ENCODE measurements around the gene C16orf74. TPM values are rescaled to one million over a fixed set of nuclear protein-coding genes. Genes with fewer than 3 reads are reported as not detected.
A peak's percentile ranks its signal among the peaks of the same experiment; 100 is the strongest.

The C16orf74 gene
- total and polyA plus RNA-seq, 2 donors (not counting 1 experiment from before 2014, with no cell fraction given), result 73.0 to 83.3 TPM

DNA sequence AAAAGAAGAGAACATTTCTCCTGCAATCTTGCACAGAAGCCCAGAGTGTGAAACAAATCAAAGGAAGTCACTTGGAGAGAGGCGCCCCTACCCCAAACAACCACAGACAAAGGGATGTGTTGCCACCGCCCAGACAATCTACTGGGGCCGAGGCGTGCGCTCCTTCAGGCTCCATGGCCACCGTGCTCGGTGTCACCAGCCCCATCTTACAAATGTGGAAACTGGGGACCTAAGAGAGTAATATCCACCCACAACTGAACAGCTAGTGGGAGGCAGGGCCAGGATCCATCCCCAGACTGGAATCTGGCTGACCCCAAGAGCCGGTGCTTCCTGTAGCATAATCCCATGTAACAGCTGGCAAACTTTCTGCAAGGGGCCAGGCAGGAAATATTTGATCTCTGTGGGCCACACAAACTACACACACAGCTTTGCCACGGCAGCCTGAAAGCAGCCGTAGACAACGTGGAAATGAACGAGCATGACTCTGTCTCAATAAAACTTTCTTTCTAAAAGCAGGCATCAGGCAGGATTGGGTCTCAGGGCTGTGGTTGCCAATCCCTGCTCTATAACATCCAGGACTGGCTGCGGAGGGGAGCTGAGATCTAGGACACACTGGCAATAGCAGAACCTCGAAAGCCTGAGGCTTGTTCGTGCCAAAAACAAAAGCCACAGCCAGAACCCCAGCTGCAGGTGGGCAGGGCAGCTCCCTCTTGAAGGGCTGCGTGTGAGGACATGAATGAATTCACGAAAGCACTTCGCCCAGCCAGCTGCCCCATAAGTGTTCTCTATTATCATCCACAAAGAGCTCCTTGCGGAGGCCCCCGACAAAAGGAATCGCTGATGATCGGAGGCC lies 35.5 kb downstream of the C16orf74 start:
- Histone ChIP-seq H3K27ac (ENCODE audit: low read length in 2 of 2) (no peak overlapping the region), H3K27me3 (replicated peaks in 1 of 4; ENCODE audit: control extremely low read depth in 1 of 4, control insufficient read depth in 3 of 4, insufficient read depth in 4 of 4, low read length in 3 of 4) (no peaks in the 10 kb centered on the region), H3K4me1 (ENCODE audit: control insufficient read depth in 2 of 2, insufficient read depth in 2 of 2, low read length in 2 of 2) (peaks cover 7 to 34% of the 10 kb centered on the region in 2 donors), H3K79me2 (ENCODE audit: control insufficient read depth, insufficient read depth, low read length) (peaks cover 39% of the 10 kb centered on the region), H2AFZ (ENCODE audit: insufficient read depth, low read depth, low read length, poor library complexity, severe bottlenecking) (no peak overlapping the region), H3K36me3 (replicated peaks in 1 of 2; ENCODE audit: control extremely low read depth in 1 of 2, control insufficient read depth in 1 of 2, extremely low read depth in 1 of 2, insufficient read depth in 2 of 2, low read length in 1 of 2) (peaks cover 1 to 28% of the 10 kb centered on the region in 2 experiments), H3K9ac (ENCODE audit: low read length) (no peak overlapping the region), H3K9me3 (ENCODE audit: control extremely low read depth in 1 of 3, control insufficient read depth in 2 of 3, insufficient read depth in 1 of 3, low read length in 2 of 3) (peaks cover 0 to 17% (median 6%) of the 10 kb centered on the region in 3 donors), H3K4me2 (replicated peaks; ENCODE audit: low read depth, low read length, poor library complexity, severe bottlenecking) (no peak overlapping the region), H3K4me3 (ENCODE audit: control extremely low read depth in 1 of 5, extremely low read depth in 1 of 5, insufficient read depth in 1 of 5, low read depth in 2 of 5, low read length in 4 of 5) (no peak overlapping the region), H4K20me1 (ENCODE audit: control insufficient read depth, insufficient read depth, low read length, poor library complexity, severe bottlenecking) (peaks cover 77% of the 10 kb centered on the region)
- intact Hi-C loops (cut with micrococcal nuclease), result no loop called here
- DNase-seq (no peak), ATAC-seq (ENCODE audit: low read depth) (no peak)
- WGBS (ENCODE audit: insufficient coverage), result 39% methylated on average over 21 of the region's 22 CpGs
- Mint-ChIP-seq H3K27me3 (no peaks in the 10 kb centered on the region), H3K27ac (peak overlapping the region; percentile 22), H3K4me1 (peaks cover 27% of the 10 kb centered on the region), H3K9me3 (ENCODE audit: insufficient read depth) (peaks cover 3% of the 10 kb centered on the region), H3K4me3 (no peak overlapping the region)
- POLR2A ChIA-PET, result interaction anchor here (0.6 to 0.7 kb wide), 2 partner anchors 29 to 293 kb away, joined by 4 to 8 read pairs; no protein-coding TSS in a partner anchor
- CTCF ChIA-PET, result interaction anchor here (0.7 to 5.8 kb wide), 7 partner anchors 11 to 414 kb away, joined by 3 to 77 read pairs (median 4); no protein-coding TSS in a partner anchor
- no peak for TF ChIP-seq EZH2 (IDR thresholded peaks at IDR 0.05; ENCODE audit: borderline replicate concordance, insufficient read depth, low read depth, low read length, poor library complexity, severe bottlenecking)
- TF ChIP-seq, protein P1, sequence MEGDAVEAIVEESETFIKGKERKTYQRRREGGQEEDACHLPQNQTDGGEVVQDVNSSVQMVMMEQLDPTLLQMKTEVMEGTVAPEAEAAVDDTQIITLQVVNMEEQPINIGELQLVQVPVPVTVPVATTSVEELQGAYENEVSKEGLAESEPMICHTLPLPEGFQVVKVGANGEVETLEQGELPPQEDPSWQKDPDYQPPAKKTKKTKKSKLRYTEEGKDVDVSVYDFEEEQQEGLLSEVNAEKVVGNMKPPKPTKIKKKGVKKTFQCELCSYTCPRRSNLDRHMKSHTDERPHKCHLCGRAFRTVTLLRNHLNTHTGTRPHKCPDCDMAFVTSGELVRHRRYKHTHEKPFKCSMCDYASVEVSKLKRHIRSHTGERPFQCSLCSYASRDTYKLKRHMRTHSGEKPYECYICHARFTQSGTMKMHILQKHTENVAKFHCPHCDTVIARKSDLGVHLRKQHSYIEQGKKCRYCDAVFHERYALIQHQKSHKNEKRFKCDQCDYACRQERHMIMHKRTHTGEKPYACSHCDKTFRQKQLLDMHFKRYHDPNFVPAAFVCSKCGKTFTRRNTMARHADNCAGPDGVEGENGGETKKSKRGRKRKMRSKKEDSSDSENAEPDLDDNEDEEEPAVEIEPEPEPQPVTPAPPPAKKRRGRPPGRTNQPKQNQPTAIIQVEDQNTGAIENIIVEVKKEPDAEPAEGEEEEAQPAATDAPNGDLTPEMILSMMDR (IDR thresholded peaks at IDR 0.05), result no peak

DNA sequence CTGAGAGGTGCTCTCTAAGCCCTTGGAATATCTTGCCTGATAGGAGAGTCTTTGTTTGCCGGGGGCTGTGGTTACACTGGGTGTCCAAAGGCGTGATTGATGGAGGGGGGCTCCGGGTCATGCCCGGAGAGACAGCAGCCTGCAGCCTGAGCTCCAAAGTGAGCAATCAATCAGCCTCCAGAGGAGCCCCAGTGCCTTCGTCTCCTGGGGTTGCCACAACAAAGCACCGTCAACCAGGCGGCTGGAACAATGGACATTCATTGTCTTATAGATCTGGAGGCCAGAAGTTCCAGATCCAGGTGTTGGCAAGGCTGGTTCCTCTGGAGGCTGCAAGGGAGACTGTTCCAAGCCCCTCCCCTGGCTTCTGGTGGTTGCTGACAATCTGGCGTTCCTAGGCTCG lies 38.1 kb downstream of the C16orf74 start:
- peaks cover 0 to 39% of the 10 kb centered on the region in 2 experiments for H3K36me3 ChIP-seq (replicated peaks in 1 of 2; ENCODE audit: control extremely low read depth in 1 of 2, control insufficient read depth in 1 of 2, extremely low read depth in 1 of 2, insufficient read depth in 2 of 2, low read length in 1 of 2)
- POLR2A ChIA-PET, result no interaction called here
- no peak overlapping the region for H3K9ac ChIP-seq (ENCODE audit: low read length)
- Mint-ChIP-seq H3K27ac (no peak overlapping the region), H3K27me3 (no peaks in the 10 kb centered on the region), H3K4me1 (peaks cover 12% of the 10 kb centered on the region), H3K4me3 (no peak overlapping the region), H3K9me3 (ENCODE audit: insufficient read depth) (peaks cover 3% of the 10 kb centered on the region)
- no peak for ATAC-seq (ENCODE audit: low read depth)
- no peak overlapping the region for H2AFZ ChIP-seq (ENCODE audit: insufficient read depth, low read depth, low read length, poor library complexity, severe bottlenecking)
- peaks cover 24% of the 10 kb centered on the region for H3K79me2 ChIP-seq (ENCODE audit: control insufficient read depth, insufficient read depth, low read length)
- WGBS (ENCODE audit: insufficient coverage), result 85% methylated on average over 9 of the region's 9 CpGs
- H3K4me3 ChIP-seq (ENCODE audit: control extremely low read depth in 1 of 5, extremely low read depth in 1 of 5, insufficient read depth in 1 of 5, low read depth in 2 of 5, low read length in 4 of 5), result no peak overlapping the region
- peaks cover 0 to 17% (median 6%) of the 10 kb centered on the region in 3 donors for H3K9me3 ChIP-seq (ENCODE audit: control extremely low read depth in 1 of 3, control insufficient read depth in 2 of 3, insufficient read depth in 1 of 3, low read length in 2 of 3)
- TF ChIP-seq EZH2 (IDR thresholded peaks at IDR 0.05; ENCODE audit: borderline replicate concordance, insufficient read depth, low read depth, low read length, poor library complexity, severe bottlenecking), result no peak
- H4K20me1 ChIP-seq (ENCODE audit: control insufficient read depth, insufficient read depth, low read length, poor library complexity, severe bottlenecking), result peaks cover 70% of the 10 kb centered on the region
- DNase-seq, result no peak
- no peak overlapping the region for H3K4me2 ChIP-seq (replicated peaks; ENCODE audit: low read depth, low read length, poor library complexity, severe bottlenecking)
- CTCF ChIA-PET, result no interaction called here
- peaks cover 0 to 17% of the 10 kb centered on the region in 2 donors for H3K4me1 ChIP-seq (ENCODE audit: control insufficient read depth in 2 of 2, insufficient read depth in 2 of 2, low read length in 2 of 2)
- H3K27ac ChIP-seq (ENCODE audit: low read length in 2 of 2), result no peak overlapping the region
- intact Hi-C loops (cut with micrococcal nuclease), result no loop called here
- no peaks in the 10 kb centered on the region for H3K27me3 ChIP-seq (replicated peaks in 1 of 4; ENCODE audit: control extremely low read depth in 1 of 4, control insufficient read depth in 3 of 4, insufficient read depth in 4 of 4, low read length in 3 of 4)

All from B cell (primary cell).